Measurements from ENCODE around the gene CEMIP. TPM values are rescaled to one million over a fixed set of nuclear protein-coding genes. Genes with fewer than 3 reads are reported as not detected.

Gene CEMIP
- total RNA-seq, 1 donor from 2014 or later: 0.83 TPM

DNA sequence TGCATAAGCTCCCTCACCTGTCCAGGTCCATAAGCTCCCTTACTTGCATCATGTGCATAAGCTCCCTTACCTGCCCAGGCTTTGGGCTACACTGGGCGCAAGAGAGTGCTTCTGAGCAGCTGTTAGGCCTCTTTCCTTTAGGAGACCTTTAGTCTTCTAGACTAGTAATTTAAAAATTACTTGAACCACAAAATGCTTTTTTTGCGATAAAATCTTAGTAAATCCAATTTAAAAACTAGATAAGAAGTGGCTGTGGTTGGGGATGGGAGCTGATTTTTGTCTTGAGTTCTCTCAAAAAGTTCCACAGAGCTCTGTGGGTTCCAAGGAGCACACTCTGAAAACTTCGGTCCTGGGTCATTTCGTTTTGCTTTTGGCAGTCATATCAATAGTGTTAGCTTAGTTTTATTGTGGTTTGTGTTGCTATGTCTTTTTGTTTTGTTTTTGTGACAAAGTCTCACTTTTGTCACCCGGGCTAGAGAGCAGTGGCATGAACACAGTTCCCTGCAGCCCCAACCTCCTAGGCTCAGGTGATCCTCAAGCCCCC, 6.7 kb downstream of the CEMIP start:
- peaks cover 25% of the 10 kb centered on the region for H3K4me1 Mint-ChIP-seq
- H3K27me3 Mint-ChIP-seq (ENCODE audit: low read depth): peaks cover 34% of the 10 kb centered on the region
- DNase-seq (ENCODE audit: low spot score in 2 of 2, unreplicated experiment in 2 of 2): no peak
- no peaks in the 10 kb centered on the region for H3K9me3 Mint-ChIP-seq
- no peak overlapping the region for H3K27ac Mint-ChIP-seq
- no peak overlapping the region for H3K4me3 Mint-ChIP-seq
- no peak for TF ChIP-seq CTCF (IDR thresholded peaks at IDR 0.05; ENCODE audit: unreplicated experiment)
- no peaks in the 10 kb centered on the region for H3K36me3 Mint-ChIP-seq

DNA sequence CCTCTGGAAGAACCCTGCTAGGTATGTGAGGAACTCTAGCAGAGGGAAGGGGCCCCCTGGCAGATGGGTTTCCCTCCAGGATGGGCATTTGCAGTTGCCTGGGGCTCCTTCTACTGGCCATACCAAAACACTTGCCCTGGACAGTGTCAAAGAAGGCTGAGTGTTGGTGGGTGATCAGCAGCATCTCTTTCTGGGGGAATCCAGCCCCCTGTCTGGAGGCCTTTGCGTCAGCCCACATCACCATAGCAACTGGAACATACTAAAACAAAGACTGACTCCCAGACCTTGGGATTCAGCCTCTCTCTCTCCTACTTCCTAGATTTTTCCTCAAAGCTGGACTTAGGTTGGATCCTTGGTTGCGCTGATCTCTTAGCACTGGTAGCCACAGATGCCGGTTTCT, 8.1 kb downstream of the CEMIP start:
- Mint-ChIP-seq H3K4me1 (peaks cover 25% of the 10 kb centered on the region), H3K9me3 (no peaks in the 10 kb centered on the region), H3K27me3 (ENCODE audit: low read depth) (peaks cover 24% of the 10 kb centered on the region), H3K4me3 (no peak overlapping the region), H3K27ac (peak overlapping the region; percentile 47), H3K36me3 (no peaks in the 10 kb centered on the region)
- no peak for DNase-seq (ENCODE audit: low spot score in 2 of 2, unreplicated experiment in 2 of 2)
- no peak for TF ChIP-seq CTCF (IDR thresholded peaks at IDR 0.05; ENCODE audit: unreplicated experiment)

GRCh38 chr15:80788536-80788935, 9.4 kb downstream of the CEMIP start:
- no peak for DNase-seq (ENCODE audit: low spot score in 2 of 2, unreplicated experiment in 2 of 2)
- no peak overlapping the region for H3K4me3 Mint-ChIP-seq
- H3K9me3 Mint-ChIP-seq: no peaks in the 10 kb centered on the region
- no peak for TF ChIP-seq CTCF (IDR thresholded peaks at IDR 0.05; ENCODE audit: unreplicated experiment)
- H3K27ac Mint-ChIP-seq: no peak overlapping the region
- peaks cover 22% of the 10 kb centered on the region for H3K27me3 Mint-ChIP-seq (ENCODE audit: low read depth)
- H3K4me1 Mint-ChIP-seq: peaks cover 25% of the 10 kb centered on the region
- H3K36me3 Mint-ChIP-seq: no peaks in the 10 kb centered on the region

GRCh38 chr15:80789296-80789695, 10.1 kb downstream of the CEMIP start:
- no peak overlapping the region for H3K4me3 Mint-ChIP-seq
- no peak for TF ChIP-seq CTCF (IDR thresholded peaks at IDR 0.05; ENCODE audit: unreplicated experiment)
- DNase-seq (ENCODE audit: low spot score in 2 of 2, unreplicated experiment in 2 of 2): no peak
- peaks cover 19% of the 10 kb centered on the region for H3K27me3 Mint-ChIP-seq (ENCODE audit: low read depth)
- no peaks in the 10 kb centered on the region for H3K9me3 Mint-ChIP-seq
- no peak overlapping the region for H3K27ac Mint-ChIP-seq
- H3K4me1 Mint-ChIP-seq: peaks cover 25% of the 10 kb centered on the region
- no peaks in the 10 kb centered on the region for H3K36me3 Mint-ChIP-seq

DNA sequence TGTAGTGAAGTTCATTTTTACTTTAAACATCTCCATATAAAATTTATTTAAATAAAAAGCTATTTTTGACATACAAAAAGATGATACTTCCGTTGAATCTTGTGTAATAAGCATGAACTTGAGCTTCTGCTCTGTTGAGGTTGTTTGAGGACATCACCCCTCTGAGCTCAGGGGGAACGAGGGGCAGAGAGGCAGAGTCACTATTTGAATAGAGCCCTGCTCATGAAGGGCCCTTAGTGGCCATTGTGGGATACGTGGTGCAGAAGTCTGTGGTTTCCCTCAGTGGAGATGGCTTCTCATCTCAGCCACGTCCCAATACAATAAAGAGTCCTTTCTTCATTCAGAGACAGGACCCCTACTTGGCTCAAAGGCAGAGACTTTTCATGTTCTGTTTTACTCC, 10.6 kb downstream of the CEMIP start:
- Mint-ChIP-seq H3K27ac (no peak overlapping the region), H3K4me1 (peaks cover 23% of the 10 kb centered on the region), H3K4me3 (no peak overlapping the region), H3K36me3 (no peaks in the 10 kb centered on the region), H3K9me3 (no peaks in the 10 kb centered on the region), H3K27me3 (ENCODE audit: low read depth) (peaks cover 21% of the 10 kb centered on the region)
- TF ChIP-seq CTCF (IDR thresholded peaks at IDR 0.05; ENCODE audit: unreplicated experiment): no peak
- DNase-seq (ENCODE audit: low spot score in 2 of 2, unreplicated experiment in 2 of 2): no peak

DNA sequence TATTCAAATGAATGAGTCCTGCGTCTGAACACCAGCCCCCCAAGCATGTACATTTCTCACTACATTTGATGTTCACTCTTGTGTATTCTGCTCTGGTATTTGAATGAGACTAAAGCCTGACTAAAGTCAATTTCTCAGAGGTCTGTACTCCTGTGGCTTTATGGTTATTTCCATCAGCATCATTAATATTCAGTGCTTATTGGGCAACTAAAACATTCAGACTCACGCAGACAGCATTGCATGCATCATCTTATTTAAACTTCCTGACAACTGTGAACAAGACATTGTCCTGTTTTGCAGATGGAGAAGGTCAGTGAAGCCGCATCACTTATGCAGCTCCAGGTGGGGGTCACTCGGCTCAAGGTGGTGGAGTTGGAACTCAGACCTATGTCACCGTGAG, 11.1 kb downstream of the CEMIP start:
- Mint-ChIP-seq H3K27me3 (ENCODE audit: low read depth) (peaks cover 24% of the 10 kb centered on the region), H3K4me1 (peaks cover 19% of the 10 kb centered on the region), H3K27ac (no peak overlapping the region), H3K4me3 (no peak overlapping the region), H3K36me3 (no peaks in the 10 kb centered on the region), H3K9me3 (no peaks in the 10 kb centered on the region)
- TF ChIP-seq CTCF (IDR thresholded peaks at IDR 0.05; ENCODE audit: unreplicated experiment): no peak
- DNase-seq (ENCODE audit: low spot score in 2 of 2, unreplicated experiment in 2 of 2): no peak
